ENCODE results near the gene ITPR1.
A peak's percentile ranks its signal among the peaks of the same experiment; 100 is the strongest.

Gene ITPR1

GRCh38 chr3:4464576-4464975 lies 28.6 kb upstream of the ITPR1 start:
- Histone ChIP-seq H3K9ac (ENCODE audit: low read length) (no peak overlapping the region), H3K36me3 (ENCODE audit: insufficient read depth, low read length) (no peaks in the 10 kb centered on the region), H3K4me1 (ENCODE audit: insufficient read depth, low read length) (peaks cover 6% of the 10 kb centered on the region), H3K4me3 (ENCODE audit: low read depth in 1 of 2, low read length in 2 of 2) (no peak overlapping the region), H3K27me3 (ENCODE audit: control insufficient read depth in 1 of 2, insufficient read depth in 2 of 2, low read length in 2 of 2) (no peaks in the 10 kb centered on the region), H3K9me3 (ENCODE audit: low read length) (no peaks in the 10 kb centered on the region), H3K27ac (ENCODE audit: low read depth, low read length) (no peak overlapping the region)

GRCh38 chr3:4466741-4467521 lies 26.2 kb upstream of the ITPR1 start, which contains the start of gene SUMF1:
Gene SUMF1, minus strand, starts transcription at chr3:4467269. Its CDS starts 24 bp downstream, at chr3:4467245.
- H3K36me3 ChIP-seq (ENCODE audit: insufficient read depth, low read length) = no peaks in the 10 kb centered on the region
- H3K27ac ChIP-seq (ENCODE audit: low read depth, low read length) = peak within 1 kb of the TSS; percentile 61
- peaks cover 6% of the 10 kb centered on the region for H3K4me1 ChIP-seq (ENCODE audit: insufficient read depth, low read length)
- no peaks in the 10 kb centered on the region for H3K9me3 ChIP-seq (ENCODE audit: low read length)
- H3K9ac ChIP-seq (ENCODE audit: low read length) = peak within 1 kb of the TSS; percentile 52
- peak within 1 kb of the TSS; percentile 75 to 99 for H3K4me3 ChIP-seq (ENCODE audit: low read depth in 1 of 2, low read length in 2 of 2)
- H3K27me3 ChIP-seq (ENCODE audit: control insufficient read depth in 1 of 2, insufficient read depth in 2 of 2, low read length in 2 of 2) = no peaks in the 10 kb centered on the region

- no peaks in the 10 kb centered on the region for H3K27me3 ChIP-seq (ENCODE audit: control insufficient read depth in 1 of 2, insufficient read depth in 2 of 2, low read length in 2 of 2)
- H3K9ac ChIP-seq (ENCODE audit: low read length) = peak overlapping the region; percentile 52
- no peaks in the 10 kb centered on the region for H3K9me3 ChIP-seq (ENCODE audit: low read length)
- peak overlapping the region; percentile 75 to 99 for H3K4me3 ChIP-seq (ENCODE audit: low read depth in 1 of 2, low read length in 2 of 2)
- H3K36me3 ChIP-seq (ENCODE audit: insufficient read depth, low read length) = no peaks in the 10 kb centered on the region
- peaks cover 6% of the 10 kb centered on the region for H3K4me1 ChIP-seq (ENCODE audit: insufficient read depth, low read length)
- H3K27ac ChIP-seq (ENCODE audit: low read depth, low read length) = peak overlapping the region; percentile 61
Measured at GRCh38 chr3:4467522-4467867, 25.7 kb upstream of the ITPR1 start.

GRCh38 chr3:4471907-4472306 lies 21.2 kb upstream of the ITPR1 start:
- Histone ChIP-seq H3K36me3 (ENCODE audit: insufficient read depth, low read length) (no peaks in the 10 kb centered on the region), H3K27me3 (ENCODE audit: control insufficient read depth in 1 of 2, insufficient read depth in 2 of 2, low read length in 2 of 2) (no peaks in the 10 kb centered on the region), H3K9me3 (ENCODE audit: low read length) (no peaks in the 10 kb centered on the region), H3K4me1 (ENCODE audit: insufficient read depth, low read length) (no peaks in the 10 kb centered on the region), H3K27ac (ENCODE audit: low read depth, low read length) (no peak overlapping the region), H3K4me3 (ENCODE audit: low read depth in 1 of 2, low read length in 2 of 2) (no peak overlapping the region), H3K9ac (ENCODE audit: low read length) (no peak overlapping the region)

- Histone ChIP-seq H3K27ac (ENCODE audit: low read depth, low read length) (no peak overlapping the region), H3K36me3 (ENCODE audit: insufficient read depth, low read length) (no peaks in the 10 kb centered on the region), H3K27me3 (ENCODE audit: control insufficient read depth in 1 of 2, insufficient read depth in 2 of 2, low read length in 2 of 2) (no peaks in the 10 kb centered on the region), H3K4me3 (ENCODE audit: low read depth in 1 of 2, low read length in 2 of 2) (no peak overlapping the region), H3K9me3 (ENCODE audit: low read length) (no peaks in the 10 kb centered on the region), H3K4me1 (ENCODE audit: insufficient read depth, low read length) (no peaks in the 10 kb centered on the region), H3K9ac (ENCODE audit: low read length) (no peak overlapping the region)
Measured at GRCh38 chr3:4472312-4472711, 20.8 kb upstream of the ITPR1 start.

- H3K9ac ChIP-seq (ENCODE audit: low read length) = no peak overlapping the region
- H3K36me3 ChIP-seq (ENCODE audit: insufficient read depth, low read length) = no peaks in the 10 kb centered on the region
- no peak overlapping the region for H3K4me3 ChIP-seq (ENCODE audit: low read depth in 1 of 2, low read length in 2 of 2)
- no peaks in the 10 kb centered on the region for H3K4me1 ChIP-seq (ENCODE audit: insufficient read depth, low read length)
- H3K27ac ChIP-seq (ENCODE audit: low read depth, low read length) = no peak overlapping the region
- H3K27me3 ChIP-seq (ENCODE audit: control insufficient read depth in 1 of 2, insufficient read depth in 2 of 2, low read length in 2 of 2) = no peaks in the 10 kb centered on the region
- H3K9me3 ChIP-seq (ENCODE audit: low read length) = no peaks in the 10 kb centered on the region
Measured at GRCh38 chr3:4472766-4473165, 20.4 kb upstream of the ITPR1 start.

- Histone ChIP-seq H3K9me3 (ENCODE audit: low read length) (no peaks in the 10 kb centered on the region), H3K9ac (ENCODE audit: low read length) (no peak overlapping the region), H3K4me3 (ENCODE audit: low read depth in 1 of 2, low read length in 2 of 2) (no peak overlapping the region), H3K27me3 (ENCODE audit: control insufficient read depth in 1 of 2, insufficient read depth in 2 of 2, low read length in 2 of 2) (no peaks in the 10 kb centered on the region), H3K36me3 (ENCODE audit: insufficient read depth, low read length) (no peaks in the 10 kb centered on the region), H3K4me1 (ENCODE audit: insufficient read depth, low read length) (no peaks in the 10 kb centered on the region), H3K27ac (ENCODE audit: low read depth, low read length) (no peak overlapping the region)
Measured at GRCh38 chr3:4474683-4475490, 18.3 kb upstream of the ITPR1 start.

GRCh38 chr3:4475804-4476203 lies 17.3 kb upstream of the ITPR1 start:
- no peak overlapping the region for H3K4me3 ChIP-seq (ENCODE audit: low read depth in 1 of 2, low read length in 2 of 2)
- no peak overlapping the region for H3K9ac ChIP-seq (ENCODE audit: low read length)
- no peaks in the 10 kb centered on the region for H3K27me3 ChIP-seq (ENCODE audit: control insufficient read depth in 1 of 2, insufficient read depth in 2 of 2, low read length in 2 of 2)
- no peaks in the 10 kb centered on the region for H3K9me3 ChIP-seq (ENCODE audit: low read length)
- no peaks in the 10 kb centered on the region for H3K36me3 ChIP-seq (ENCODE audit: insufficient read depth, low read length)
- no peaks in the 10 kb centered on the region for H3K4me1 ChIP-seq (ENCODE audit: insufficient read depth, low read length)
- H3K27ac ChIP-seq (ENCODE audit: low read depth, low read length) = no peak overlapping the region

GRCh38 chr3:4476496-4476895 lies 16.7 kb upstream of the ITPR1 start:
- Histone ChIP-seq H3K4me3 (ENCODE audit: low read depth in 1 of 2, low read length in 2 of 2) (no peak overlapping the region), H3K9me3 (ENCODE audit: low read length) (no peaks in the 10 kb centered on the region), H3K27me3 (ENCODE audit: control insufficient read depth in 1 of 2, insufficient read depth in 2 of 2, low read length in 2 of 2) (no peaks in the 10 kb centered on the region), H3K36me3 (ENCODE audit: insufficient read depth, low read length) (no peaks in the 10 kb centered on the region), H3K9ac (ENCODE audit: low read length) (no peak overlapping the region), H3K27ac (ENCODE audit: low read depth, low read length) (no peak overlapping the region), H3K4me1 (ENCODE audit: insufficient read depth, low read length) (no peaks in the 10 kb centered on the region)

GRCh38 chr3:4478261-4478660 lies 14.9 kb upstream of the ITPR1 start:
- H3K9me3 ChIP-seq (ENCODE audit: low read length) = no peaks in the 10 kb centered on the region
- no peak overlapping the region for H3K4me3 ChIP-seq (ENCODE audit: low read depth in 1 of 2, low read length in 2 of 2)
- no peaks in the 10 kb centered on the region for H3K4me1 ChIP-seq (ENCODE audit: insufficient read depth, low read length)
- H3K27me3 ChIP-seq (ENCODE audit: control insufficient read depth in 1 of 2, insufficient read depth in 2 of 2, low read length in 2 of 2) = no peaks in the 10 kb centered on the region
- H3K36me3 ChIP-seq (ENCODE audit: insufficient read depth, low read length) = no peaks in the 10 kb centered on the region
- no peak overlapping the region for H3K27ac ChIP-seq (ENCODE audit: low read depth, low read length)
- H3K9ac ChIP-seq (ENCODE audit: low read length) = no peak overlapping the region

- Histone ChIP-seq H3K27ac (ENCODE audit: low read depth, low read length) (no peak overlapping the region), H3K36me3 (ENCODE audit: insufficient read depth, low read length) (no peaks in the 10 kb centered on the region), H3K9me3 (ENCODE audit: low read length) (no peaks in the 10 kb centered on the region), H3K27me3 (ENCODE audit: control insufficient read depth in 1 of 2, insufficient read depth in 2 of 2, low read length in 2 of 2) (no peaks in the 10 kb centered on the region), H3K9ac (ENCODE audit: low read length) (no peak overlapping the region), H3K4me1 (ENCODE audit: insufficient read depth, low read length) (peaks cover 25% of the 10 kb centered on the region), H3K4me3 (ENCODE audit: low read depth in 1 of 2, low read length in 2 of 2) (peak overlapping the region; percentile 63 to 89)
Measured at GRCh38 chr3:4491855-4492207, 1.3 kb upstream of the ITPR1 start.
